ENCODE results near the gene DTNB. TPM values are rescaled to one million over a fixed set of nuclear protein-coding genes. Genes with fewer than 3 reads are reported as not detected.

DTNB gene
- total and polyA plus RNA-seq, 2 of the 4 experiments (the other 2 are of a cell fraction), result 3.8 to 5.3 TPM

GRCh38 chr2:25367296-25367695 is 306.1 kb downstream of the DTNB start:
- no peaks in the 10 kb centered on the region for H3K9me3 ChIP-seq (ENCODE audit: control insufficient read depth, insufficient read depth, low read length)
- H3K18ac ChIP-seq (ENCODE audit: low read depth, low read length), result no peak overlapping the region
- H4K5ac ChIP-seq (ENCODE audit: low read depth, low read length), result no peak overlapping the region
- H2BK5ac ChIP-seq (ENCODE audit: low read depth, low read length, poor library complexity, severe bottlenecking), result no peak overlapping the region
- no peak overlapping the region for H2BK15ac ChIP-seq (ENCODE audit: low read depth, low read length)
- ATAC-seq (ENCODE audit: low read depth), result no peak
- no peak overlapping the region for H3K4ac ChIP-seq (ENCODE audit: low read depth, low read length)
- no peak overlapping the region for H2BK20ac ChIP-seq (ENCODE audit: low read depth, low read length)
- no peak overlapping the region for H3K4me3 ChIP-seq (ENCODE audit: insufficient read depth, low read depth, low read length)
- dilution Hi-C loops (cut with HindIII; ENCODE audit: low sequenced_read_pairs, unreplicated experiment) (no loop called here), intact Hi-C loops (cut with micrococcal nuclease) (no loop called here), in situ Hi-C loops (cut with MboI; ENCODE audit: low sequenced_read_pairs) (no loop called here)
- no peaks in the 10 kb centered on the region for H4K20me1 ChIP-seq (ENCODE audit: insufficient read depth, low read length)
- no peak overlapping the region for H3K9ac ChIP-seq (ENCODE audit: low read depth, low read length)
- no peaks in the 10 kb centered on the region for H3K79me1 ChIP-seq (ENCODE audit: low read depth in 1 of 2, low read length in 2 of 2)
- H3K27me3 ChIP-seq (ENCODE audit: control insufficient read depth, insufficient read depth, low read length), result peaks cover 4% of the 10 kb centered on the region
- H2AK5ac ChIP-seq (ENCODE audit: low read depth, low read length), result no peak overlapping the region
- DNase-seq, result no peak
- H2BK120ac ChIP-seq (ENCODE audit: low read depth, low read length), result no peak overlapping the region
- TF ChIP-seq MAZ (IDR thresholded peaks at IDR 0.05; ENCODE audit: borderline replicate concordance, low read depth, low read length), result no peak
- no peak for TF ChIP-seq RCOR1 (IDR thresholded peaks at IDR 0.05; ENCODE audit: insufficient replicate concordance, low read length)
- TF ChIP-seq CEBPB (IDR thresholded peaks at IDR 0.05; ENCODE audit: low read depth, low read length), result no peak
- no peak for TF ChIP-seq MXI1 (IDR thresholded peaks at IDR 0.05; ENCODE audit: borderline replicate concordance, low read depth, low read length)
- TF ChIP-seq ELK1 (IDR thresholded peaks at IDR 0.05; ENCODE audit: borderline replicate concordance, low read depth, low read length), result no peak
- no peak for TF ChIP-seq CTCF (conservative IDR thresholded peaks at IDR 0.05; ENCODE audit: low read depth, low read length)
- no peak for TF ChIP-seq NFE2L2 (IDR thresholded peaks at IDR 0.05; ENCODE audit: low read depth, low read length)
- no TSS peak for BruUV-seq (replicated peaks)
- H3K36me3 ChIP-seq (ENCODE audit: control insufficient read depth, insufficient read depth, low read length), result no peaks in the 10 kb centered on the region
- no peaks in the 10 kb centered on the region for H3K9me1 ChIP-seq (ENCODE audit: insufficient read depth, low read length)
- 82% methylated on average over 4 of the region's 9 CpGs; no CpG with 5 or more reads in 1 of the 2 experiments for WGBS, 2 experiments (ENCODE audit: extremely low coverage in 2 of 2, insufficient read length in 1 of 2)
- H3K23ac ChIP-seq (ENCODE audit: low read depth, low read length), result no peak overlapping the region
- H3K14ac ChIP-seq (replicated peaks; ENCODE audit: low read depth, low read length), result no peak overlapping the region
- H2AK9ac ChIP-seq (replicated peaks; ENCODE audit: low read depth, low read length, poor library complexity), result no peak overlapping the region
- ChIA-PET CTCF (no interaction called here), POLR2A (ENCODE audit: unreplicated experiment) (no interaction called here)
- no peak overlapping the region for H2AFZ ChIP-seq (replicated peaks; ENCODE audit: low read length, poor library complexity)
- H3K27ac ChIP-seq (ENCODE audit: insufficient read depth, low read length), result no peak overlapping the region
- H3K4me1 ChIP-seq (ENCODE audit: control insufficient read depth, insufficient read depth, low read length), result no peaks in the 10 kb centered on the region
- no peak overlapping the region for H4K91ac ChIP-seq (ENCODE audit: insufficient read depth, low read depth, low read length)
- no peak overlapping the region for H4K8ac ChIP-seq (ENCODE audit: low read depth in 2 of 2, low read length in 2 of 2)
- no peak overlapping the region for H3K4me2 ChIP-seq (ENCODE audit: low read depth, low read length)
- H3K56ac ChIP-seq (ENCODE audit: extremely low read depth, insufficient read depth, low read length), result no peak overlapping the region
